HG03342 (cell line): ENCODE data around the gene BCL2L13.

Source experiments
- ATAC-seq: cut with Tn5 transposase; IDR thresholded peaks from one replicate; pipeline ENCODE4 v1.9.1; 2021; ENCODE audit warnings: mild to moderate bottlenecking, moderate library complexity; ENCODE audit not compliant: unreplicated experiment

BCL2L13 gene

DNA sequence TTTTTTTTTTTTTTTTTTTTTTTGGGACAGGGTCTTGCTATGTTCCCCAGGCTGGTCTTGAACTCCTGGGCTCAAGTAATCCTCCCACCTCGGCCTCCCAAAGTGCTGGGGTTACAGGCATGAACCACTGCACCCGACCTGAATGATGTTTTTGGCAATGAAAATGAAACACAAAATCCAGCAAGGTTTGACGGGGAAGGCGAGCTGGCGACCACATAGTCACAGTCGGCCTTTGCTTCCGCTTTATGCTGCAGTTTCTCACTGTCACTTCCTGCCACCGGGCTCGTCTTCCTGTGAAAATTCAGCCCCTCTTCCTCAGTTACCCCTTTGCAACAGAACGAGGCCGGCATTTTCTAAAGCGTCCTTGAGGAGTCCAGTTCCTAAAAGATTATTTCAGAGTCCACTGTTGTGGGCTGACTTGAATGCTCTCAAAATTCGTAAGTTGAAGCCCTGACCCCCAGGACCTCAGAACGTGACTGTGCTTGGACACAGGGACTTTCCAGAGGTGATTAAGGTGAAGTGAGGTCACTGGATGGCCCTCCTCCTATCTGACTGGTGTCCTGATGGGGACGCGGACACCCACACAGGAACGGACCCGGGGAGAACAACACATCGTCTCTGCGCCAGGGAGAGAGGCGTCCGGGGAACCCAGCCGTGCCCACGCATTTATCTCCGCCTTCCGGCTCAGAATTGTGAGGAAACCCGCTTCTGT, 138.6 kb downstream of the BCL2L13 start:
- no peak for ATAC-seq

DNA sequence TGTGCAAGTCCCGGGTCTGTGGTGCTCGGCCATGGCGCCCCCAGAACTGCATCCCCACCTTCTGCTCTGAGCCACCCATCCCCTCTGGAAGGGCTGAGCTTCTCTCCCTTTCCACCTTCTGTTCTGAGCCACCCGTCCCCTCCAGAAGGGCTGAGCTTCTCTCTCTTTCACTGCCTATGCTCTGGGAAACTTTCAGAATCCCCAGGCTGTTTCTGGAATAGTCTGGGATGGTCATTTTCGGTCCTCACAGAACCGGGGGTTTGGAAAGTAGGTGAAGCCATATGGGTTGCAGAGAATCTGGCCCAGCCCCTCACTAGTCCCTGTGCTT, 139.1 kb downstream of the BCL2L13 start:
- ATAC-seq, result no peak

DNA sequence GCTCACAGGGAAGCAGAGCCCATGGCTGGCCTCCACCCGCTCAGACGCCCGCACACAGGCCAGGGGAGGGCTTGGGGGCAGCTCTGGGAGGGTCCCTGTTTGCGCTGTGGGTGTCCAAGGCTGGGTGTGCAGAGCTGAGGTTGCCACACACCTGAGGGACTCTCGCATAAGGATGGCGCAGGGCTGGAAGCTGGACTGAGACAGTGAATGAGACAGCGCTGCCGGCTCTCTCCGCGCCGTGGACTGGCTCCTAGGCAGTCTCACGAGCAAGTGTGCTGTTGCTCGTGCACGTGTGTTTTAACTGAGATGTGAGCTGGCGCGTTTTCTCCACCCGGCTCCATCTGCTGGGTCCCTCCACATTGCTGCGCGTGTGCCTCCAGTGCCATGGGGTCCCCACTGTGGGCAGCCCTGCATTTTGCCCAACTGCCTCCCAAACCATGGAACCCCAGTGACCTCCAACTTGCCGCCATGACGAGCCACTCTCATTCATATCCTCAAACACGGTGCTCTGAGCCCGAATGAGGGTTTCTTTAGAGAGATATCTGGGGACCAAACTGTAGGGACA, 139.9 kb downstream of the BCL2L13 start:
- ATAC-seq, result no peak

DNA sequence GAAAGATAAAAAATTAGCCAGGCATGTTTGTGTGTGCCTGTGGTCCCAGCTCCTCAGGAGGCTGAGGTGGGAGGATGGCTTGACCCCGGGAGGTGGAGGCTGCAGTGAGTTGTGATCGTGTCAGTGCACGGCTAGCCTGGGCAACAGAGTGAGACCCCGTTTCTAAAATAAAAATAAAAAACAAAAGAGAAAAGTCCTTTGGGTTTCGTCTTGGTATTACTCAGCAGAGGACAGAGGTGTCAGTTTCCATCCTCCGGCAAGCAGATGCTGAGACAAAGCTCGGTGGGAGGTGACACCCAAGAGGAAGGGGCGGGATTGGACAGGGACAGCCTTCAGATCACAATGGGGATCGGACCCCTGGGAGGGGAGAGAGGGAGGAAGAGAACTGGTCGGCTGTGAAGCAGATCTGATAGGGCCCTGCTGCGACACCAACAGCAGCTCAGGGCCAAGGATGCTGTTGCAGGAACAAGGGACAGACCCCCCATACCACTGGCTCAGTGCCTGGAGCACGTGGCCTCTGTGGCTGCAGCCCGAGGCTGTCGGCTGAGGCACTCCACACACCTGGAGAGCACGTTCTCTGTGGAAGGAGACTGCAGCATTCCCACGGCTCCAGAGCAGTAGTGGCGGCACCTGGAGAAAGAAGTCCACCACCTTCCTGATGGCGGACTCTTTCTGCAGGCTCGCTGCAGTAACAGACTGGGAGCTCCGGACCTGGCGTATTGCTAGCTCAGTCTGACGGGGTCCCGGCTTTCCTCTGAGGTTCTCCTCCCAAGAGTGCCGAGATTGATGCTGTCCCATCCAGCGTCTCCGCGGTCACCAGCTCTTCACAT, 140.9 kb downstream of the BCL2L13 start:
- peak; percentile 44 for ATAC-seq

DNA sequence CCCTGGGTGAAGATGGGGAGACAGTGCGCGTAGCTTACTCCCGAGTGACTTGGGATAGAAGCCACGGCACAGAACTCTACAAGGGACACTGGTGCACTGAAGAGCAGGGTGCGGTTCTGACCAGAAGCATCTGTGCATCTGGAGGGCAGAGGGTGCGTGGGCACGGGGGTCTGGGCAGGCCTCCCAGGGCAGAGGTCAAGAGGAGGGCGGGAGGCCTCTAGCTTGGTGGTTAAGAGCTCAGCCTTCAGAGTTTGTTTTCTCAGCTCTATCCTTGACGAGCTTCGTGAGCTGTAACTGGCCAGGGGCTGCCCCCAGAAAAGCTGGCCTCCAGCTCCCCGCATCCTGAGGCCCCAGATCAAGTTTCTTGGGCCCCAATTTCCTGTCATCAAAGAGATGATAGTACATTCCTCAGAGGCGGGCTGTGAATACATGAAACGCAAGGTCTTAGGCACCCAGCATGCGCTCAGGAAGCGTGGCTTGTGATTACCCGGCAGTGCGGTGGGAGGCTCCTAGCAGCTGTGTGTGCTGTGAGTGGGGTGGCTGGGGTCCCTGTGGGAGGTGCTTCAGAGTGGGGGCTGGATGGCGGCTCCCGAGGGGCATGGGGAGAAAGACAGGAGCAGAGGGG, 141.7 kb downstream of the BCL2L13 start:
- ATAC-seq, result no peak
